OCI-LY7 (cell line): Measurements from ENCODE around the gene RTP2. TPM values are rescaled to one million over a fixed set of nuclear protein-coding genes. Genes with fewer than 3 reads are reported as not detected.

Experiments used
- BruUV-seq: library from RNA; stranded (reverse); fragments of 400-500 nt; replicated peaks from 2 replicates; lab custom pipeline; 2021; lab: Mats Ljungman, UMichigan
- CTCF ChIA-PET: fragments of 300-600 bp; sonication (Branson Sonifier 250); formaldehyde crosslinking; loops from one replicate; lab custom pipeline; 2022; ENCODE audit warnings: antibody characterized with exemption; ENCODE audit not compliant: unreplicated experiment; lab: Charles Lee
- POLR2A ChIA-PET: fragments of 300-600 bp; sonication (Branson Sonifier 250); formaldehyde crosslinking; loops from one replicate; lab custom pipeline; 2022; ENCODE audit warnings: antibody characterized with exemption; lab: Charles Lee
- DNase-seq: peaks from one replicate; pipeline ENCODE4 v3.0.0-alpha.2; 2015; ENCODE audit warnings: low spot score
- H2AFZ ChIP-seq: fragments of 200-600 bp; sonication (generic), shearing (Covaris generic); 2 replicates; pipeline ENCODE4 v1.6.1; 2014; ENCODE audit warnings: mild to moderate bottlenecking, antibody characterized with exemption, low read length, moderate library complexity
- H3K27ac ChIP-seq: fragments of 200-600 bp; sonication (generic); 2 replicates; pipeline ENCODE4 v1.5.1; 2014; ENCODE audit warnings: mixed run types, low read depth, mild to moderate bottlenecking, moderate library complexity, low read length, inconsistent platforms; ENCODE audit not compliant: poor library complexity, severe bottlenecking
- H3K36me3 ChIP-seq: fragments of 200-600 bp; sonication (generic); 2 replicates; pipeline ENCODE4 v1.6.1; 2014; ENCODE audit warnings: mild to moderate bottlenecking, antibody characterized with exemption, low read length, moderate library complexity, mixed read lengths; ENCODE audit not compliant: insufficient read depth
- H3K4me1 ChIP-seq: fragments of 200-600 bp; sonication (generic); 2 replicates; pipeline ENCODE4 v1.5.1; 2014; ENCODE audit warnings: mild to moderate bottlenecking, low read length; ENCODE audit not compliant: insufficient read depth, poor library complexity, severe bottlenecking
- H3K4me2 ChIP-seq: fragments of 200-600 bp; sonication (generic); 2 replicates; pipeline ENCODE4 v1.6.1; 2014; ENCODE audit warnings: mild to moderate bottlenecking, low read length
- H3K4me3 ChIP-seq: fragments of 200-600 bp; sonication (generic); 2 replicates; pipeline ENCODE4 v1.5.1; 2014; ENCODE audit warnings: mild to moderate bottlenecking, low read depth, low read length; ENCODE audit not compliant: poor library complexity, severe bottlenecking
- H3K79me2 ChIP-seq: fragments of 200-600 bp; sonication (generic); 2 replicates; pipeline ENCODE4 v1.6.1; 2016; ENCODE audit warnings: low read depth, mild to moderate bottlenecking, low read length, moderate library complexity, mixed read lengths; ENCODE audit not compliant: insufficient read depth
- H3K9me2 ChIP-seq: fragments of 200-600 bp; sonication (generic); 2 replicates; pipeline ENCODE4 v1.6.1; 2016; ENCODE audit warnings: mild to moderate bottlenecking, low read length, mixed read lengths; ENCODE audit not compliant: insufficient read depth
- H3K9me3 ChIP-seq: fragments of 200-600 bp; sonication (generic); 2 replicates; pipeline ENCODE4 v1.6.1; 2014; ENCODE audit warnings: mild to moderate bottlenecking, mixed run types, low read length, mixed read lengths
- H4K20me1 ChIP-seq: fragments of 200-600 bp; sonication (generic); 2 replicates; pipeline ENCODE4 v1.6.1; 2014; ENCODE audit warnings: mild to moderate bottlenecking, antibody characterized with exemption, low read length, moderate library complexity, mixed read lengths; ENCODE audit not compliant: insufficient read depth
- EZH2phosphoT487 ChIP-seq: fragments of 200-600 bp; sonication (generic); IDR thresholded peaks from 2 replicates; pipeline ENCODE4 v1.6.1; 2018; ENCODE audit warnings: low read depth, borderline replicate concordance, mild to moderate bottlenecking, mixed run types, antibody characterized with exemption, low read length, moderate library complexity, mixed read lengths
- intact Hi-C: fragments of 100-400 bp; cut with micrococcal nuclease; formaldehyde crosslinking; loops from one replicate; pipeline ENCODE4 v1.10.0; 2022; ENCODE audit not compliant: unreplicated experiment
- total RNA-seq, 2 experiments: library from RNA; depleted of rRNA in 1 of 2; stranded (reverse); fragments of >200 nt in 1 of 2; shearing (Covaris generic) in 1 of 2; gene quantifications; 2 replicates each; pipeline ENCODE4 v1.2.3, GENCODE V29; 2014 to 2022
- TF ChIP-seq, protein P1 (sequence below): fragments of 200-600 bp; sonication (generic); conservative IDR thresholded peaks from 2 replicates; pipeline ENCODE4 v1.5.1; 2014; ENCODE audit warnings: mild to moderate bottlenecking, antibody characterized with exemption, low read length, moderate library complexity, mixed read lengths

Gene RTP2
- total RNA-seq, 2 experiments from 2014 or later, result not detected

DNA sequence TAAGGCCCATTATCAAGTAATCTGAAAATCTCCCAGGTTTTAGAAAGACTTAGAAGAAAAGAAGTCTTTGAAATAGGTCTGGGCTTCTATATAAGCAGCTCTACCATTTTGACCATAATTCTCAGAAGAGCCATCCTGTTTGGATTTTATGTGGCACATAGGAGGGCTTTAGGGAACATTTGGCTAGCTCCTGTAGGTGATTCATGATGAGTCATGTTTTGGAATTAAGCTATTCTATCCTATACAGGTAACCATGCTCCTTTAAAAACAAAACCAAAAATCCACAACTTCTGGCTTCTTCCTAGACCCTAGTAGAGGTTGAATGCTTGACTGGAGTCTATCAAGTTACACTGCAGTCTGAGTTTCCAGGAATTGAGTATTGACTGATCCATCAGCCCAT is 41.1 kb downstream of the RTP2 start:
- Histone ChIP-seq H3K79me2 (no peaks in the 10 kb centered on the region), H3K4me3 (no peak overlapping the region), H3K27ac (no peak overlapping the region), H2AFZ (no peak overlapping the region), H3K4me1 (no peaks in the 10 kb centered on the region), H3K4me2 (no peak overlapping the region), H3K9me3 (no peaks in the 10 kb centered on the region), H4K20me1 (no peaks in the 10 kb centered on the region), H3K9me2 (no peaks in the 10 kb centered on the region), H3K36me3 (no peaks in the 10 kb centered on the region)
- intact Hi-C loops, result no loop called here
- CTCF ChIA-PET, result no interaction called here
- DNase-seq, result no peak
- TF ChIP-seq EZH2phosphoT487, result no peak
- TF ChIP-seq, protein P1, sequence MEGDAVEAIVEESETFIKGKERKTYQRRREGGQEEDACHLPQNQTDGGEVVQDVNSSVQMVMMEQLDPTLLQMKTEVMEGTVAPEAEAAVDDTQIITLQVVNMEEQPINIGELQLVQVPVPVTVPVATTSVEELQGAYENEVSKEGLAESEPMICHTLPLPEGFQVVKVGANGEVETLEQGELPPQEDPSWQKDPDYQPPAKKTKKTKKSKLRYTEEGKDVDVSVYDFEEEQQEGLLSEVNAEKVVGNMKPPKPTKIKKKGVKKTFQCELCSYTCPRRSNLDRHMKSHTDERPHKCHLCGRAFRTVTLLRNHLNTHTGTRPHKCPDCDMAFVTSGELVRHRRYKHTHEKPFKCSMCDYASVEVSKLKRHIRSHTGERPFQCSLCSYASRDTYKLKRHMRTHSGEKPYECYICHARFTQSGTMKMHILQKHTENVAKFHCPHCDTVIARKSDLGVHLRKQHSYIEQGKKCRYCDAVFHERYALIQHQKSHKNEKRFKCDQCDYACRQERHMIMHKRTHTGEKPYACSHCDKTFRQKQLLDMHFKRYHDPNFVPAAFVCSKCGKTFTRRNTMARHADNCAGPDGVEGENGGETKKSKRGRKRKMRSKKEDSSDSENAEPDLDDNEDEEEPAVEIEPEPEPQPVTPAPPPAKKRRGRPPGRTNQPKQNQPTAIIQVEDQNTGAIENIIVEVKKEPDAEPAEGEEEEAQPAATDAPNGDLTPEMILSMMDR, result no peak
- BruUV-seq, result no TSS peak
- POLR2A ChIA-PET, result interaction anchor here (0.9 kb wide), 1 partner anchor 11 kb away, joined by 3 read pairs; no protein-coding TSS in a partner anchor

DNA sequence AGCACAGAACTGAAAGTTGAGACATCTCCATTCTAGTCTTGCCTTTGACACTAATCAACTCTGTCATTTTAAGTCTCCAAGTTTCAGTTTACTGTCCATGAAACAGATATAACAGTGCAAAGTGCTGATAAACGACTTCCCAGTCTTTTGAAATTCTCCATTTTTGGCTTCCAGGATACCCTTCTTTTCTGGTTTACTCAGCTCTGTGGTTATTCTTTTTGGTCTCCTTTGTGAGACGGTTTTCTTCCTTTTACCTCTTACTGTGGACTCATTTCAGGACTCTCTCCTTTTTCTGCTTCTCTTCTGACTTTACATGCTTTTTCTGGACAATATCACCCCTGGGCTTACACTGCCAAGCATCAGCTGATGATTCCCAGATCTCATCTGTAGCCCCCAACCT is 51.1 kb downstream of the RTP2 start:
- H3K4me1 ChIP-seq, result no peaks in the 10 kb centered on the region
- intact Hi-C loops, result no loop called here
- no peak for DNase-seq
- no peak overlapping the region for H2AFZ ChIP-seq
- H3K27ac ChIP-seq, result no peak overlapping the region
- no peak overlapping the region for H3K4me3 ChIP-seq
- TF ChIP-seq, protein P1, result no peak
- TF ChIP-seq EZH2phosphoT487, result no peak
- H3K79me2 ChIP-seq, result no peaks in the 10 kb centered on the region
- ChIA-PET CTCF (no interaction called here), POLR2A (interaction anchor here (0.8 kb wide), 1 partner anchor 52 kb away, joined by 3 read pairs; no protein-coding TSS in a partner anchor)
- no TSS peak for BruUV-seq
- H3K36me3 ChIP-seq, result no peaks in the 10 kb centered on the region
- no peaks in the 10 kb centered on the region for H3K9me3 ChIP-seq
- H4K20me1 ChIP-seq, result no peaks in the 10 kb centered on the region
- no peaks in the 10 kb centered on the region for H3K9me2 ChIP-seq
- H3K4me2 ChIP-seq, result no peak overlapping the region

Other genes with a start within 250 kb of the RTP2 start
- not detected in 2 replicates for gene SST, start 32.2 kb downstream of the RTP2 start, total RNA-seq (2014; rRNA removed; shearing (Covaris generic))
- not detected in 2 replicates for gene SST, start 32.2 kb downstream of the RTP2 start, total RNA-seq (2022)
- 62.4 and 65.6 TPM in 2 replicates for gene BCL6, start 42.9 kb upstream of the RTP2 start, total RNA-seq (2014; rRNA removed; shearing (Covaris generic))
- 251 and 256 TPM in 2 replicates for gene BCL6, start 42.9 kb upstream of the RTP2 start, total RNA-seq (2022)